ENCODE results near the gene KLHL29.

Gene KLHL29

GRCh38 chr2:23635442-23636340, 250.7 kb downstream of the KLHL29 start:
- DNase-seq: no peak

GRCh38 chr2:23636426-23636825, 251.4 kb downstream of the KLHL29 start:
- no peak for DNase-seq

- DNase-seq: no peak
These were observed 252.2 kb downstream of the KLHL29 start for GRCh38 chr2:23637011-23637778.

DNA sequence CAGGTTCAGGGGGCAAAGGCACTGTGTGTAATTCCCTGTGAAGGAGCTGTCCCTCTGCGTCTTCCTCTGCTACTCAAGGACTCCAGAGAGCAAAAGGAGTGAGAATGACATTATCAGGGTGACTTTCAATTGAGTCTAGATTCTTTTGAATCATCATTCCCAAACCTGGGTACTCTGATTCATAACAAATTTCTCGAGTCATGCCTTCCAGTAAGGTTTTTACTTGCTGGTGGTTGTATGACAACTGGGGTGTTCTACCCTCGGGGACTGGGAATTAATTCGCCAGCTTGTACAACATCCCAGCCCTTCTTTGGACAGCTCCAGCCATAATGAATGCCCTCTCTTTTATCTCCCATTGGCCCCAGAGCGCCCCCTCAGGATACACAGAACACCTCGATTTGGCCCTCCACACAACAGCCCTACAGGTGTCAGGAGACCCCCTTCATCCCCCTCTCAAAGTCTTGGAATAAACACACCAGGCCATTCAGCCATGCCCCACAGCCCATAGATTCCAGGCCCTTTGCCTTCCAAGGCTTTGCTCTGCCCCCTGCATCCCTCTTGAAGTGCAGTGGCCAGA, 254.5 kb downstream of the KLHL29 start:
- no peak for DNase-seq

- no peak for DNase-seq
These were observed 255.7 kb downstream of the KLHL29 start for GRCh38 chr2:23640711-23641110.

GRCh38 chr2:23642516-23642915, 257.5 kb downstream of the KLHL29 start:
- DNase-seq: no peak

DNA sequence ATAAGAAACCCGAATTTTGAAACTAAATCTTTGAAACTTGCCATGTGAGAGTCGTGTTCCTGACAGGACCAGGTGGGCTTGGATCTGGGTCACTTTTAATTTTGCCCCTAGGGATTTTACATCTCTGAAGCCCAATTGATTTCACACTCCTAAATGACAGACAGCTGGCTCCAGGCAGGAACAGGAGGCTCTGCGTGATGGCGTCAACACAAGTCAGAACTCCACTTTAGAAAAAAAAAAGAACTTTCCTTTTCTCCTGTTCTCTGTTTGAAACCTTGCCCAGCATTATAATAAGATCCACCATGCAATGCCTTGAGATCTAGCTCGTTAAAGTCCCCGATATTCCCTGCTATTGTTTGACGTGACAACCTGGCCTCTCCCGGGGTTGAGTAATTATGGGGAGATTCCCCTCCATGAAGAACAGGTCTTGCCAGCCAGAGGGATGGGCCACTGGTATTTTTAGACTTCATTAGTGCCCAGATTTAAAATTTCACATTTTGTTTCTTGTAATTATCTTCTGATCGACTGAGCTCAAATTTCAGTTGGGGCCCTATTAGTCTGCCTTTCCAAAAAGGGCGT, 260.3 kb downstream of the KLHL29 start:
- DNase-seq: no peak

DNA sequence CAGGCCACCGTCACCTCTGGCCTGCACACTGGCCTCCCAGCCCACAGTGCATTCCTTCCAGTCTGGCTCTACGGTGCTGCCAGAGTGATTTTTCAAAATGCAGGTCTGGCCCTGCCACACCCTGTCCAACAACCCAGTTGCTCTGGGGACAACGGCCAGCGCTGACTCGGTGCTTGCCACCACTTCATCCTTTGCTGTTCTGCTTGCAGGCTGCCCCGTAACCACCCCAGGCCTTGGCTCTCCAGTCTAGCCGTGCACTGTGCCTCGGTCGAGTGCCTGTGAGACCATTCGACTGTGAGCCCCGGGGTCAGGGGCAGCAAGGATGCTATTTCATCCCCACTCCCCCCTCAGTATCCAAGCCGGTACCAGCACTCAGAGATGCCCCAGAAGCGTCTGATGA, 262.6 kb downstream of the KLHL29 start:
- DNase-seq: no peak

- no peak for DNase-seq
These were observed 264.3 kb downstream of the KLHL29 start for GRCh38 chr2:23649303-23649702.

GRCh38 chr2:23649819-23650218, 264.8 kb downstream of the KLHL29 start:
- DNase-seq: no peak

GRCh38 chr2:23651187-23652080, 266.5 kb downstream of the KLHL29 start:
- no peak for DNase-seq

DNA sequence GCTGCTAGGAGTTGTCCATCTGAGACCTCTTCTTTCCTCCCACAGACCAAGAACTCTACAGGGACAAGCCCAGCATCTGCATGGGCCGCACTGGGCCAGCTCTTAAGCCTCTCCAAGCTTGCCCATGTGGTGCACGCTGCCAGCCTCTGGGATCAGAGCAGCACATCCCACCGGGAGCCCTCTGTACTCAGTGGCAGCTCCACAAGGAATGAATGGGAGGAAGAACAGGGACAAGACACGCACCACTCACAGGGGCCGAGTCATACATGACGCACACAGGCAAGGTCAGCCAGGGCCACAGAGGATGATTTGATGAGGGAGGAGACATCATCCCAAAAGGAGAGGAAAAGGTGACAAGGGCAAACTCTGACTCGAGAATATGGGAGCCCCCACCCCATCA, 268.3 kb downstream of the KLHL29 start:
- DNase-seq: no peak

- no peak for DNase-seq
These were observed 269.8 kb downstream of the KLHL29 start for GRCh38 chr2:23654756-23655155.

DNA sequence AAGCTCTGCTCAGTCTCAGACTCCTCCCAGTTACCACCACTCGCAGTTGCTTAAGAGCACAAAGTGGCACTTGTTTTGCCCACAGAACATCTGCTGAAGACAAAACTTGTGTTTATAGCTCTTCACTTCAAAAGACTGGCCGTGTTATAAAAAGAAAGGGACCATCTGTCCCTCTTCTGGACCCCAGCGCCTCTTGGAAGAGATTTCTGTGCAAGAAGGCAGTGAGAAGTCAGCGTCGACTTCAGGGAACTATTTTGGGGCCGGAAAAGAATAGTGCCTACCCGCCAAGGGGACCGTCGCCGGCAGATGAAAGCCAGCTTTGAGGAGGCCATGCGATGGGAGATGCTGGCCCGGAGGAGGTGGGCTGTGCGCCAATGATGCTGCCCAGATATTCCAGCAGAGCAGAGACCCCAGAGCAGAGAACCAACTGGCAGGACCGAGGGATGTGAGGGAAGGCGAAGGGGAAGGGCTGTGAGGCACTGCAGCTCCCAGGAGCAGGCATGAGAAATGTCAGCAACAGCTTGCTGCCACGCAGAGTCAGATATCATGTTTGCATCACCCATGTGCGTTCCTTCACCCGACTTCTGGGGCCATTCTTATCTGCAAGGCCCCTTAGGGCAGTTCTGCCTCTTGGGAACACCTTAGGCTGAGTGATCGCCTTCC, 271.1 kb downstream of the KLHL29 start:
- no peak for DNase-seq

DNA sequence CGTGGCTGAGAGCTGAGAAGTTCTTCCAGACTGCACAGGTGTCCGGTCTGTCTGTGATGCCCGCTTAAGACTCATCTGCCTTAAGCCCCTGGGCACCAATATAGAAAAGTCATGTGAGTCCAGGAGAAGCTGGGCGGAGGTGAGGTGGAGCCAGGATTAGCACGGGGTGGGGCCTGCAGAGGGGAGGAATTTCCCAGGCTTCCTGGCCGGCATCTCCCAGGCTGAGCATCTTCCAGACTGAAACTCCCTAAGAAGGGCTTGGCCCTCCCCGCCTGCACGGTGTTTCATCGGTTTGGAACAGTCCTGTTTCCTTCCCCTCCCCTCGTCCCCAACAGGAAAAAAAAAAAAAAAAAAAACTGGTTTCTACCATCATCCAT, 271.6 kb downstream of the KLHL29 start:
- DNase-seq: no peak

DNA sequence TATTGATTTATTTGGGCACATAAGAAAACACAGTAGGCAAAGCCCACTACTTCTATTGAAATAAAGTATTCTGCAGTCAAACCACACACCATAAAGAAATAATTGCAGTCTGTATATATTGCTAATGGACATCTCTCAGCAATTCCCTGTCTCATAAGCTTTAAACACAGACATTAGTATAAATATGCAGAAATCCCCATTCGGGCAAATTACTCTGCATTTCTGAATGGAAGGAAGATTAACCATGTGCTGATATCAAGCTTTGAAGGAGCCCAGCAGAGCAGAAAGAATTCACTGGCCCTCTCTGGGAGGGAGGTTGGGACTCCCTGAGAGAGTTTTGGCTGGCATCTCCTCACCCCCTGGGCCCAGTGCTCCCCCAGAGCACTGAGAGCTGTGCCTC, 272.4 kb downstream of the KLHL29 start:
- no peak for DNase-seq

DNA sequence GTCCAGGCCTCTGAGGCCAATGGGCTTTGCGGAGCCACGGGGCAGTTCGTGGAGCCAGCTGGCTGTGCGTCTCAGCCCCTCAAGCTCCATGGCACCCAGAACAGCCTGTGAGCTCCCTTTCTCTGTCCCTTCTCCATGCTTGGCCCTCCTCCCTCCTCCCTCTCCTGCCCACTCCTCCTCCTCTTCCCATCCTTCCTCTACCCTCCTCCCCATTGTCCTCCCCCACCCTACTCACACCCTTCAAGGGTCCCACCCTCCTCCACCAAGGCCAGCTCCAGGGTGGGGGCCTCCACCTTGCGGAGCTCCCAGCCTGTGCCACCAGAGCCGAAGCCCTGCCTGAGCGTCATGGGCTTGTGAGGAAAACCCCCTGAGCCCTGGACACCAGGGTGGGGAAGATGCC, 273.0 kb downstream of the KLHL29 start:
- DNase-seq: no peak

DNA sequence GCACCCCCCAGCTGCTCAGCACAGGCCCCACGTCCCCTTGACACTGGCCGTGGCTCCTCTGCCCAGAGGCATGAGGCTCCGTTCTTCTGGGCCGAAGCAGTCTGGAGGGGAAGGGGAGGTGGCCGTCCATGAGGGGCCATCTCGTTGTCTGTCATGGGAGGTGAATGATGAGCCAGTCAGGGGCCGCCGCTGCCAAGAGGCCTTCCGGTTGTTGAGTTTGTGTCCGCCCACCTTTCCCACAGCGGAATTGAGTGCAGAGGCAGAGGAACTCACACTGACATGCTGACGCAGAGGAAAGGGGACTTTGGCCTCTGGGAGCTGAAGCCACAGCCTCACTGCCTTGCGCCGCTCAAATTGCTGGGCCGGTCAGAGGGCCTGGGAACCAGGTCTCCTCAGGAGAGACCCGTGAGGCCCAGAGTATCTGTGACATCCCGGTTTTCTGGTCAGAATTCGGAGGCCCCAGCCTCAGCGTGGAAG, 273.5 kb downstream of the KLHL29 start:
- no peak for DNase-seq

- DNase-seq: no peak
These were observed 274.3 kb downstream of the KLHL29 start for GRCh38 chr2:23659328-23659727.

DNA sequence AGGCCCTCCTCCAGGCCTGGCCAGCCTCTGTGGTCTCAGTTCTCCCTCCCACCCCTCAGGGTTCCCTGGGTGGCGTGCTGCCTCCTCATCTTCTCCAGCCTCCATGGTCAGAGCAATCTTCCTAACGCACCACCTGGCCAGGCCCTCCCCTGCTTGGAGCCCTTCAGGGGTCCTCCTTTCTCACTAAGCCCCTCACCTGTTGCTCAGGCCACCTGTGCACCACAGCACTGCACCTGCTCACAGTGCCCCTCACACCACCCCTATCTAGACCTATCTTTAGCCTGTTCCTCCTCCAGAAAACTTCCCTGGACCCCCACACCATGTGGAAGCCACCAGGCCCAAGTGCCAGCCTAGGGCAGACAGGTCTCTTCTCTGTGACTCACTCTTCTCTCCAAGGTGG, 274.8 kb downstream of the KLHL29 start:
- DNase-seq: no peak

- no peak for DNase-seq
These were observed 275.3 kb downstream of the KLHL29 start for GRCh38 chr2:23660237-23660636.
